Astrocyte (in vitro differentiated cells and primary cell): ENCODE measurements around the gene TAL1.

ENCODE experiments used
- CTCF ChIP-seq: IDR thresholded peaks from 2 replicates; pipeline ENCODE4 v1.5.1; 2011; ENCODE audit warnings: low read depth, mild to moderate bottlenecking, inconsistent platforms, low read length, moderate library complexity; ENCODE audit not compliant: insufficient read depth
- EZH2 ChIP-seq: IDR thresholded peaks from 2 replicates; pipeline ENCODE4 v1.6.1; 2012; ENCODE audit warnings: mild to moderate bottlenecking, low read length, inconsistent platforms; ENCODE audit not compliant: insufficient read depth

- no peak for TF ChIP-seq CTCF
- TF ChIP-seq EZH2 = no peak
Measured at GRCh38 chr1:47241114-47242113, 9.4 kb upstream of the TAL1 start.
